ENCODE measurements around the gene QSER1.
A peak's percentile ranks its signal among the peaks of the same experiment; 100 is the strongest.
"Not testable (repeated sequence)": the region's sequence is repeated elsewhere in the genome, so short reads cannot be mapped to it uniquely, and the experiment has no call there.

Gene QSER1

DNA sequence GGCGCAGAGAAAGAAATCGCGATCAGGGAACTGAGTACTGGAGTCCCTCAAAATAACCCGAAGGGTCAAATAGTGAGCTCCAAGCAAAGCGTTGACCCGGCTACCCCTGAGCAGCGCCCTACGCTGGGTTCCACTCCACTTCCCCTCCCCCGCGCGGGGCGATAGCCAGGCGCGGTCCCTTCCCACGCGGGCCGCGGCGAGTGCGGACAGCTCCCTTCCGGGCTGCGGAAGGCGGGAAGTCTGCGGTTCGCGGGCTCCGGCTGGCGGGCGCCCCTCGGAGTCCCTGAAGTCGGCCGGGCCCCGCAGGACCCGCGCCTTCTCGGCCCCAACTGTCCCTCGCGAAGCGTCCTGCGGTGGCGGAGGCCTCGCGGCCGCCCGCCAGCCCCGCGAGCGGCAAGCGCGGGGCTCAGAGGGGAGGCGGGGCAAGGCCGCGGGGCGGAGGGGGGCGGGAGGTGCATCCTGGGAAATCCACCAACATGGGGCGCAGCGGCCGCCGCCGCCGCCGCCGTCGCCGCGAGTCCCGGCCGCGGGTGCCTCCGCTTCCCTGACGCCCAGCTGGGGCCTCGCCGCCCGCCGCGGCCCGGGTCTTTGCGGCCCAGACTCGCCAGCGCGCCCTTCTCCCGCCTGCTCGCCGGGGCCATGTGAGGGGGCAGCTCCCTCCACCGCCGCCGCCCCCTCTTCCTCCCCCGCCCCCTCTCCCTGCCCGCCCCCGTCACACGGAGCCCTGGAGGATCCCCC lies at the start of gene QSER1:
Gene QSER1, plus strand, starts transcription at position 457 of the 738 bp plus-strand sequence. CDS start 315 bp downstream, outside the sequence.
- peak; percentile 42 to 68 for DNase-seq (ENCODE audit: low read depth in 1 of 2, low spot score in 1 of 2)

DNA sequence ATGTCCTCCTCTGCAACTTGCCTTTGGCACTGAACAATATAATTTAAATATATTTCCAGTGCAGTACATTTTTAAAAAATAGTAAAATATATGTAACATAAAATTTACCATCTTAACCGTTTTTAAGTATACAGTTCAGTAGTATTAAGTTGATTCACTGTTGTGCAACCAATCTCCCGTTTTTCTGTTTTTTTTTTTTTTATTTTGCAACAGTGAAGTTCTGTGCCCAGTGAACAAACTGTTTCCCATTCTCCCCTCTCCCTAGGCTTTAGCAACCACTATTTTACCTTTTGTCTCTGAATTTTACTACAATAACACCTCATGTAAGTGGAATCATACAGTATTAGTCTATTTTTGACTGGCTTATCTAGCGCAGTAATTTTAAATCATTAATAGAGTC lies 49.1 kb upstream of the QSER1 start:
- no peak for DNase-seq (ENCODE audit: low read depth in 1 of 2, low spot score in 1 of 2)

DNA sequence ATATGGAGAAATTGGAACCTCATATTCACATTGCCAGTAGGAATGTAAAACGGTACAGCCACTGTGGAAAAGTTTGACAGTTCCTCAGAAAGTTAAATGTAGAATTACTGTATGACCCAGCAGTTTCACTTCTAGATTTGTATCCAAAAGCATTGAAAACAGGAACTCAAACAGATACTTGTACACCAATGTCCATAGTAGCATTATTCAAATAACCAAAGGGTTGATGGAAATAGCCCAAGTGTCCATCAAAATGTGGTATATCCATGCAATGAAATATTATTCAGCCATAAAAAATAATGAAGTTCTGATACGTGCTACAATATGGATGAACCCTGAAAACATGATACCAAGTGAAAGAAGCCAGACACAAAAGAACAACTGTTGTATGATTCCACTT lies 45.1 kb upstream of the QSER1 start:
- no peak for DNase-seq (ENCODE audit: low read depth in 1 of 2, low spot score in 1 of 2)

DNA sequence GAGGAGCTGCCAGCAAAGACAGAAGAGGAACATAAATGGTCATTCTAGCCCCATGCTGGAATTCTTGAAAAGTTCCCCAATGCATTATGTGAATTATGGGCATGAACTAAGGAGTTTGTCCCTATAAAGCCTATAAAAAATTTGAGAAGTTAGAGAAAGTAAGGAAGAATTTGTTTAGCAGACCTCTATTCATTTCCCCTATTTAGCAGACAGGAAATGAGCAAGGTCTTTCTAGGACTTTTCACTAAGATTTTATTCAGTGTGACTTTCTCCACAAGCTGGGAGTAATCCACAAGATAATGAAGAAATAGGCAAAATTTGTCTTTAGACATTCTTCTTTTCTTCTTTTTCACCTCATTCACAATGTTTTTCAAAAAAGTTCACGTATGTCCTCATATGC lies 42.9 kb upstream of the QSER1 start:
- no peak for DNase-seq (ENCODE audit: low read depth in 1 of 2, low spot score in 1 of 2)

DNA sequence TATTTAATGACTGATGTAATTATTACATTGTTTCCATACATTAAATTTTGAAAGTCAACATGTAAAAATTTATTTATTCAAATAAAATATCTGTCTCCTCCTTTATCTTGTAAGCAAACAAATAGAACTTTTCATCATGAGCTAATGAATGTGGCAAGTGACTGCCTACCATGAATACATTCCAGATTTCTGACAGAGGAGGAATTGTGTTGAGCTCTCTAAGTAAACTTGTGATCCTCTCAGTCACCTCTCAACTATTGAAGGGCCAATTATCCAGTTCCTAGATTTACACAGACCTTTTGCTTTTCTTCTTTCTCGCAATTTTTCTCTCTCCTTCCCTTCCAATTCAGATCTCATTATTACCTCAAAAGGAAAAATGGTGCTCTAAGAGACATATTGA lies 41.4 kb upstream of the QSER1 start:
- no peak for DNase-seq (ENCODE audit: low read depth in 1 of 2, low spot score in 1 of 2)

DNA sequence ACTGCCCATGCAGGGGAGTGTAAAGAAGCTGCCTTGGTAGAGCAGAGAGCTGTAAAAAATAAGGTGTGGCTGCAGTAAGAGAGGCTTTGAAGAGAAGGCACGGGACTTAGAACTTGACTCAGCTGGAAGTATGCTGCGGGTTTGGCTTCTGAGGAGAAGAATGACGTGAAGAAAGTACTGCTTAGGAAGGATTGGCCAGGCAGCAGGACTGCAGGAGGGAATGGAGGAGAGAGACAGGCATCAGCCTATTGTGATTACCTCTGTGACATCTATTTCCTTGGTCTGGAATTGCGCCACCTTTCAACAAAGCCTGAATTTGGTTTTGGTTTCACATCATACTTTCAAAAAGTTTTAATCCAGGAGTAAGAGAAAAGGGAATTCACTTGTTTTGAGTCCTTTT lies 40.4 kb upstream of the QSER1 start:
- DNase-seq (ENCODE audit: low read depth in 1 of 2, low spot score in 1 of 2): no peak

DNA sequence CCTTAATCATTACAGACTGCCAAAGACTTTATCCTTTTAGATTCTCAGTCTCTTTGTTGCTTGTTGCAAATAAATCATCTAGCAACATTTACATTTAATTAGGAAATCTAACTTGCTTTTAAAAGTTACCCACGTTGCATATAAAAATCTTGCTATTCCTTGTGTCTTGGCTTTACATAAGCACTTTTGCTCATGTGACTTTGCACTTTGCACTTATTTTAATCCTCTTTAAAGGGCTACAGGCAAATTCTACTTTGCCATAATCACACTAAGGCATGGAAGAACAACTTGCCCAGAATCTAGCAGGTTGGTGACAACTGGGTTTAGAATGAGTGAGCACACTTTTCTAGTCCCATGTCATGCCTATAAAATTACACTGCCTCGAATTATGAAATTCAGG lies 37.0 kb upstream of the QSER1 start:
- DNase-seq (ENCODE audit: low read depth in 1 of 2, low spot score in 1 of 2): no peak

DNA sequence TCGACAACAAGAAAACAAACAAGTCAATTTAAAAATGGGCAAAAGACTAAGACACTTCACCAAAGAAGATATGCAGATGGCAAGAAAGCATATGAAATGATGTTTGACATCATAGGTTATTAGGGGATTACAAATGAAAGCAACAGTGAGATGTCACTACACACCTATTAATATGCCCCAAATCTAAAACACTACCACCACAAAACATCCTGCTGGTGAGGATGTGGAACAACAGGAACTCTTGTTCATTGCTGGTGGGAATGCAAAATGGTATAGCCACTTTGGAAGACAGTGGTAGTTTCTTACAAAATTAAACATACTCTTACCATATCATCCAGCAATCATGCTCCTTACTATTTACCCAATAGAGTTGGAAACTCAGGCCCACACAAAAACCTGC lies 33.9 kb upstream of the QSER1 start:
- DNase-seq (ENCODE audit: low read depth in 1 of 2, low spot score in 1 of 2): no peak

DNA sequence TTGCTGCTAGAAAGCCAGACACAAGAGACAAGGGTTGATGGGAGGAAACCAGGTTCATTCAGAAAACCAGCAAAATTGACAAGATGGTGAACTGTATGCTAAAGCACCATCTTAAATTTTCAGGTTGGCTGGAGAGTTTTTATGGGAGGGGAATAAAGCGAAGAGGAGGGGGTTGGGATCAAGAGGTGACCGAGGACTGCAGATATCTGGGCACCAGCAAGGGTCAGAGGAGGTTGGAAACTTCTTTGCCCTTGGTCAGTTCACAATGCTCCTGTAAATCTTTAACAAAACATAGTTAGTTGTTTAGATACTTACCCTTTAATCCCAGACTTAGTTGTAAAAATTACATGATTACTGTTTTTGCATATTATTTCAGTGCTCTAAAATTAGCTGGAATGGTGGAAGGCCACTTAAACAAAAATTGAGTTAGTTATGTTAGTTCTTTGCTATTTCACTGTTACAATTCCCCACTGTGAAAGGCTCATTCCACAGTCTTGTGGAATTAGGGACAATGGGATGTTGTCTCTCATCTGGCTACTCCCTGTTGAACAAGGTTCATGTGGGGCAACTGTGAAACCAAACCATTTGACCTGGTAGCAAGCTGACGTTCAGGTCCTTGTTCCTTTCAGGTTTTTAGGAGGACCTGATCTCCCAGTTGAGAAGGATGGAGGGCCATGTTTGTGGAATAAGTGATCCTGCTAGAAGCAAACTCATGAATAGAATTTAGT lies 30.6 kb upstream of the QSER1 start:
- no peak for DNase-seq (ENCODE audit: low read depth in 1 of 2, low spot score in 1 of 2)

DNA sequence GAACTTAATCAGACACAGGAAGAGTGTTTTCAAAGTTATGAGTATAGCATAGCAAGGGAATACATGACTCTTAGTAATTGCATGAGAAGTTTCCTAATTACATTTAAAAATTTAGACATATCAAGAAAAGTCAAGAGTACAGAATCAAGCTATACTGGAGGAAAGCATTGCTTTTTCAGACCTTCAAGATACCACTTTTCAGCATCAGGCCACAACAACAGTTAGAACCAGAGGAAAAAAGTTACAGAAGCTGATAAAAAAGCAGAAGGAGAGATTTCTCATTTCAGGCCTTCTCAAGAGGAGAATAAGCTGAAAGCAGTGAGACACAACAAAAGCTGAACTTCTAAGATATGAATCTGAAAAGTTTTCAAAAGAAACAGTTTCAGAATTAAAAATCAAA lies 28.1 kb upstream of the QSER1 start:
- DNase-seq (ENCODE audit: low read depth in 1 of 2, low spot score in 1 of 2): no peak

DNA sequence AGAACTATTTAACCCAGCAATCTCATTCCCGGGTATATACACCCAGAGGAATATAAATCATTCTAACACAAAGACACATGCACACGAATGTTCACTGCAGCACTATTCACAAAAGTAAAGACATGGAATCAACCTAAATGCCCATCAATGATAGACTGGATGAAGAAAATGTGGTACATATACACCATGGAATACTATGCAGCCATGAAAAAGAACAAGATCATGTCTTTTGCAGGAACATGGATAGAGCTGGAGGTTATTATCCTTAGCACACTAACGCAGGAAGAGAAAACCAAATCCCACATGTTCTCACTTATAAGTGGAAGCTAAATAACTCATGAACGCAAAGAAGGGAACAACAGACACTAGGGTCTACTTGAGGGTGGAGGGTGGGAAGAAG lies 23.9 kb upstream of the QSER1 start:
- not testable (repeated sequence) for DNase-seq (ENCODE audit: low read depth in 1 of 2, low spot score in 1 of 2)

DNA sequence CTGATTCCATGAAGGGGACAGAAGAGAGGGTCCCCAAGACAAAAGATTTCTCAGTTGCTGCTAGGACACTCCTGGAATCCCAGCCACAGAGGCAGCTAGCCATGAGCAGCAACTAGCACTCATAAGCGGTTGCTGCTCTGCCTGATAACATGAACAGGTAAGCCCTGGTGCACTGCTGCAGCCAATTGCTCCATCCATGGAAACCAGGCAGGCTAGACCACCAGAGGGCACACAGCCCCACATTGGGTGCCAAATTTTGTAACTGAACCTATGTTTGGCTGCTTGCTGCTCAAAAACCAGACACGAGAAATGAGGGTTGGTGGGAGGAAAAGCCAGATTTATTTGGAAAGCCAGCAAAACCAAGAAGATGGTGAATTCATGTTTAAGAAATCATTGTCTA lies 21.9 kb upstream of the QSER1 start:
- no peak for DNase-seq (ENCODE audit: low read depth in 1 of 2, low spot score in 1 of 2)

DNA sequence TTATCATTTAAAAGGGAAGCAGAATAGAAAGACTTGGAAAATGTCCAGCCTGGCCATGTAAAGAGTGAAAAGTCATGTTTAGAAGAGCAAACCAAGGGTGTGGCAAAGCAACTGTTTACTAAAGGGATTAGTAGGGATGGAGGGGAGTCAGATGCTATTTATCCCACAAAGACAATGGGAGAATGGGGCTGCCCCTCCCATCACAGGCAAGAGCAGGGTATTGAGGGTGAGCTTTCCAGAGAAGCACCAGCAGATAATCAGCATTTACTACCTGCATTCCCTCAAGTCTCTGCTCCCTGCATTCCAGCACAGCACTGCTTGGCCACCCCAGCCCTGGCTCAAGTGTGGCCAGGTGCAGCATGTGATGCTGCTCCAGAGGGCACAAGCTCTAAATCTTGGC lies 18.5 kb upstream of the QSER1 start:
- DNase-seq (ENCODE audit: low read depth in 1 of 2, low spot score in 1 of 2): no peak

DNA sequence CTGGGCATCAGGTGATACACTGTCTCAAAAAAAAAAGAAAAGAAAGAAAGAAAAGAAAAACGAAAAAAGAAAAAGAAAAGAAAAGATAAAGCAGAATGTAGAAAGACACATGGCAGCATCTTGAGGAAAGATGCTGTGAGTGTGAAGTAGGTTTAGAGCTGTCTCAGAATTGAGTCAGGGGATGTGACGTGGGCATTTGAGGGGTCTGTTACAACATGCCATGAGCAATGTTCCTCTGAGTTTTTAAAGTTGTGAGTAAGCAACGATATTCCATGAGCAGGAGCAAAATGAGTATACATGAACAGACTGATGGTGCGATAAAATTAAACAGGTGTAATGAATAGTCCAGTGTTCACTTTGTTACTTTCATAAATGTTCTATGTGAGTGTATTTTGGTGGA lies 11.3 kb upstream of the QSER1 start:
- no peak for DNase-seq (ENCODE audit: low read depth in 1 of 2, low spot score in 1 of 2)

DNA sequence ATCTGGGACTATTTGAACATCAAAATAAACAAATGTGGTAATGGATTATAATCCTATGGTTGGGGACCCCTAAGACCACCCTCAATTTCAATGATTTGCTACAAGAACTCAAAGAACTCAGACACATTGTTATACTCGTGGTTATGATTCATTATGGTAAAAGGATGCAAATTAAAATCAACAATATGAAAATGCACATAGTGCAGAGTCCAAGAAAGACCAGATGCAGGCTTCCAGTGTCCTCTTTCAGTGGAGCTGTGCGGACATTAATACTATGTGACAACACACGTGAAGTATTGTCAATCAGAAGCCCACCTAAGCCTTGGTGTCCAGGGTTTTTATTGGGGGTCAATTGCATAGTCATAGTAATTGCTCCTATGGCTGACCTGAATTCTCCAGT lies 9.2 kb upstream of the QSER1 start:
- DNase-seq (ENCODE audit: low read depth in 1 of 2, low spot score in 1 of 2): no peak

DNA sequence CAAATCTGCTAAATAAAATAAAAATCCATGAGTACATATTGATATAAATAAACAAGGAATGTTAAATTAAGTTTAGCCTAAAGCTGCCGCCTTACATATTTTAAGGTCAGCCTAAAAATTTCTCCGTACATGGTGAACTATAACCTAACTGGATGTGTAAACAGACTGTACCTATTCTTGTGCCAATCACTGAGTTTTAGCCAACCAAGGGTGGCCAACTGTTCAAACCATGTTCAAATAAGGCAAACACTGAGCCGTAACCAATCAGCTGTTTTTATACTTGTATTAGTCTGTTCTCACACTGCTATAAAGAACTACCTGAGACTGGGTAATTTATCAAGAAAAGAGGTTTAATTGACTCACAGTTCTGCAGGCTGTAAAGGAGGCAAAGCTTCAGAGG lies 8.6 kb upstream of the QSER1 start:
- no peak for DNase-seq (ENCODE audit: low read depth in 1 of 2, low spot score in 1 of 2)

DNA sequence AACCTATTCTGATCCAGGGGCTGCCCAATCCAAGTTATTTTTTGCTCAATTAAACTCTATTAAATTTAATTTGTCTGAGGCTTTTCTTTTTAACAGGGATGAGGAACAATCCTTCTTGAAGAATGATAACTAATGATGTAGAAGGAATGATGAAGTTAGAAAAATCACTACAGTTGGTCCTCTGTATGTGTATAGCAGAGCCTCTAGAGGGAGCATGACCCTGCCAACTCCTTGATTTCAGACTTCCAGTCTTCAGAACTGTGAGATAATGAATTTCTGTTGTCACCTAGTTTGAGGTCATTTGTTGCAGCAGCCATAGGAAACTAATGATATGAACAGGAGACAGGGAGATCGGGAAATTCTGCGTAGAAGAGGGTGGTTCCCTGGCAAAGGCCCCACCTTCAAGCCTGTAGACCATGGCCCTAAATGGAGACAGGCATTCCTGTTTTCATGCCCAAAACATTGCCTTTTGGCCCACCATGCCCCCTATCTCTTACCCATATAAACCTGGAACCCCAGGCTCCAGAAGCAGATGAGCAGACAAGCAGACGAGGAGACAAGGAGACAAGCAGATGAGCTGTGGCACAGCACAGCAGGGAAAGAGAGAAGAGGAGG lies 7.7 kb upstream of the QSER1 start:
- DNase-seq (ENCODE audit: low read depth in 1 of 2, low spot score in 1 of 2): no peak

DNA sequence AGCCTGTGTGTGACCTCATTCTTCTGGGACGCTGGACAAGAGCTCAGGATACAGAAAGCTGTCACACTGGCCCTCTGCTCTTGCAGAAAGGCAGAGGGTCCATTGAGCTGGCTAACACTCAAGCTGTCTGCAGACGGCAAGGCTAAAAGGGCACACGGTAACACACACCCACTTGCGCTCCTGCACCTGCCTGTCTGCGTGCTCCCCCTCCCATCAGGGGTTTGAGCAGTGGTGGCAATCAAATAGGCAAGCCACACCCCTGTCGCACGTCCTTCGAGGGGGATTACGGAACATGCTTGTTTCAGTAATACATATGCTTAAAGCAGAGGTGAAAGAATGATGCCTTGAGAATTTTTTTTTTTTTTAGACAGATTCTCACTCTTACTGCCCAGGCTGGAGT lies 7.1 kb upstream of the QSER1 start:
- DNase-seq (ENCODE audit: low read depth in 1 of 2, low spot score in 1 of 2): no peak

DNA sequence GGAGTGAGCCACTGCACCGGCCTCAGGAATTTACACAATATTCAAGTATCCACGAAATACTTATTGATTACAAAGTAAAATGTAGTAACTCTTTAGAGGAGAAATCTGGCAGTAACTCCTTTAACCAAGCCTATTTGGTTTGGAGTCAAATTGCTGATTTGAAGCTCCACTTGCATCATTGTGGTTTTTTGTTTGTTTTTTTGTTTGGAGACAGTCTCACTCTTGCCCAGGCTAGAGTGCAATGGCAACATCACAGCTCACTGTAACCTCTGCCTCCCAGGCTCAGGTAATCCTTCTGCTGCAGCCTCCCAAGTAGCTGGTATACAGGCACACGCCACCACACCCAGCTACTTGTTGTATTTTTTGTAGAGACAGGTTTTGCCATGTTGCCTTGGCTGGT lies 6.4 kb upstream of the QSER1 start:
- DNase-seq (ENCODE audit: low read depth in 1 of 2, low spot score in 1 of 2): no peak

DNA sequence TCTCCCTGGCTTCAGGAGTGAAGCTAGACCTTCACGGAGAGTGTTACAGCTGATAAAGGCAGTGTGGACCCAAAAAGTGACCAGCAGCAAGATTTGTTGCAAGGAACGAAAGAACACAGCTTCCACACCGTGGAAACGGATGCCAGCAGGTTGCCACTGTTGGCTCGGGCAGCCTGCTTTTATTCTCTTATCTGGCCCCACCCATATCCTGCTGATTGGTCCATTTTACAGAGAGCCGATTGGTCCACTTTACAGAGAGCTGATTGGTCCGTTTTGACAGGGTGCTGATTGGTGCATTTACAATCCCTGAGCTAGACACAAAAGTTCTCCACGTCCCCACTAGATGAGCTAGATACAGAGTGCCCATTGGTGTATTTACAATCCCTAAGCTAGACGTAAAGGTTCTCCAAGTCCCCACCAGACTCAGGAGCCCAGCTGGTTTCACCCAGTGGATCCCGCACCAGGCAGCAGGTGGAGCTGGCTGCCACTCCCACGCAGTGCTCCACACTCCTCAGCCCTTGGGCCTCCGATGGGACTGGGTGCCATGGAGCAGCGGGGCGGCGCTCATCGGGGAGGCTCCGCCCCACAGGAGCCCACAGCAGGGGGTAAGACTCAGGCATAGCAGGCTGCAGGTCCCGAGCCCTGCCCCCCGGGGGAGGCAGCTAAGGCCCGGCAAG lies 4.8 kb upstream of the QSER1 start:
- not testable (repeated sequence) for DNase-seq (ENCODE audit: low read depth in 1 of 2, low spot score in 1 of 2)

DNA sequence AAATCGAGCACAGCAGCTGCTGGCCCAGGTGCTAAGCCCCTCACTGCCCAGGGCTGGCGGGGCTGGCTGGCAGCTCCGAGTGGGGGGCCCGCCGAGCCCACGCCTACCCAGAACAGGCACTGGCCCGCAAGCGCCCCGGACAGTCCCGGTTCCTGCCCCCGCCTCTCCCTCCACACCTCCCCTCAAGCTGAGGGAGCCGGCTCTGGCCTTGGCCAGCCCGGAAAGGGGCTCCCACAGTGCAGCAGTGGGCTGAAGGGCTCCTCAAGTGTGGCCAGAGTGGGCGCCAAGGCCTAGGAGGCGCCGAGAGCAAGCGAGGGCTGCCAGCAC lies 4.3 kb upstream of the QSER1 start:
- DNase-seq (ENCODE audit: low read depth in 1 of 2, low spot score in 1 of 2): not testable (repeated sequence)

DNA sequence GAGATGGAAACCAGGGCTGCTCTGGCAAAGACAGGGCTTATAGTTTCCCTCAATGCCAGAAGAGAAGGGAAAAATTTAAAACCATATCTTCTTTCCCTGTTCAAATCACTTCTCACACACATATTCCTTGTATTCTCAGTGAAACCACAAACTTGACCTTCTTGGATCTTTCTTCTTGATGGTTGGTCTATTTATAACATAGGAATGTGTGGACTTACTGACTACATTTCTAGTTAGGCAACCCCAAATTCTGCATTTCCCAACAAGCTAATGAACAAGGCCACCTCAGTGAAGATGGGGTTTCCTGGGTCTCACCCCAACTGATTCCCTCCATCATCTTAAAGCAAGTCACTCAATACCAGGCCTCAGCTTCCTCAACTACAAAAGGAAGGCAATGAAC lies 3.8 kb upstream of the QSER1 start:
- DNase-seq (ENCODE audit: low read depth in 1 of 2, low spot score in 1 of 2): no peak

Data from stimulated activated CD4-positive, alpha-beta T cell treated with anti-CD3 and anti-CD28 coated beads, Interleukin-15, amount 100 ng/mL, for 1 hour (primary cell).